GM23338 (cell line): ENCODE measurements around the gene TNNI3.

Source experiments
- CREB1 ChIP-seq: fragments of 250-450 bp; sonication (Bioruptor Pico); IDR thresholded peaks from 2 replicates; pipeline ENCODE4 v1.5.0; 2020; ENCODE audit warnings: low read depth, mild to moderate bottlenecking, moderate library complexity
- CTCF ChIP-seq, 2 experiments: fragments of 200-600 bp in 1 of 2; sonication (generic) in 1 of 2; conservative IDR thresholded peaks; 2 replicates each; pipeline versions ENCODE4 v1.5.1 to v1.6.1; 2016 to 2017; ENCODE audit warnings: antibody characterized with exemption in 2 of 2, low read depth in 2 of 2, mild to moderate bottlenecking in 2 of 2, moderate library complexity in 1 of 2
- EZH2 ChIP-seq: fragments of 200-600 bp; sonication (generic); IDR thresholded peaks from one replicate; pipeline ENCODE4 v1.8.0; 2017; ENCODE audit warnings: antibody characterized with exemption, mild to moderate bottlenecking, low read depth; ENCODE audit not compliant: unreplicated experiment
- EZH2phosphoT487 ChIP-seq: fragments of 200-600 bp; sonication (generic); IDR thresholded peaks from one replicate; pipeline ENCODE4 v1.8.1; 2018; ENCODE audit warnings: antibody characterized with exemption; ENCODE audit not compliant: unreplicated experiment
- POLR2AphosphoS5 ChIP-seq: IDR thresholded peaks from 2 replicates; pipeline ENCODE4 v1.6.1; 2016; ENCODE audit warnings: antibody characterized with exemption, low read depth
- REST ChIP-seq: IDR thresholded peaks from one replicate; pipeline ENCODE4 v1.6.1; 2018; ENCODE audit warnings: antibody characterized with exemption; ENCODE audit not compliant: unreplicated experiment
- ZNF114 ChIP-seq: fragments of 250-450 bp; sonication (Bioruptor Pico); IDR thresholded peaks from 2 replicates; pipeline ENCODE4 v1.5.0; 2020; ENCODE audit warnings: mild to moderate bottlenecking, moderate library complexity

DNA sequence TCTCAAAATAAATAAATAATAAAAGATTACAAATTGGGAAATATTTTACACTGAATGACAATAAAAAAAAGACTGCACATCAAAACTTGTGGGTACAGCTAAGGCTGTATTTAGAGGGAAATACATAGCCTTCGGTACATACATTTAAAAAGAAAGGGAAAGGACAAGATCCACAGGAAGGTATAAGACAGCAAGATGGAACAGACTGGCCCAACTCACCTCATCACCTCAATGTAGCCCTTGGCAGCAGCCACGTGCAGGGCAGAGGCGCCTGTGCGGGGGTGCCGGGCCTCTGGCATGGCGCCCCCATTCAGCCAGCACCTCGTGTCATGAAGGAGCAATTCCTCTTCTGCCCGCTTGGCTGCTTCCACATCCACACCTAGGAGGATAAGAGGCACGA lies 54.3 kb downstream of the TNNI3 start:
- TF ChIP-seq CTCF (conservative IDR thresholded peaks at IDR 0.05; ENCODE audit: low read depth in 2 of 2) (no peak), EZH2 (no peak), POLR2AphosphoS5 (no peak), CREB1 (CRISPR knock-in tag) (no peak), REST (no peak), ZNF114 (CRISPR knock-in tag) (no peak), EZH2phosphoT487 (no peak)
